ENCODE results near the gene COL15A1.

COL15A1 gene

GRCh38 chr9:98922721-98923435, 20.8 kb upstream of the COL15A1 start:
- H3K27ac ChIP-seq (replicated peaks): no peak overlapping the region
- TF ChIP-seq SPI1 (IDR thresholded peaks at IDR 0.05; ENCODE audit: borderline replicate concordance, low read depth) (no peak), GABPA (IDR thresholded peaks at IDR 0.05; ENCODE audit: low read depth) (no peak)
- peaks cover 2% of the 10 kb centered on the region for H3K27me3 ChIP-seq (ENCODE audit: insufficient read depth, poor library complexity, severe bottlenecking)
- DNase-seq (ENCODE audit: low read depth in 1 of 2, low spot score in 1 of 2): no peak
- H3K4me3 ChIP-seq (replicated peaks; ENCODE audit: insufficient read depth, low read length): no peak overlapping the region

DNA sequence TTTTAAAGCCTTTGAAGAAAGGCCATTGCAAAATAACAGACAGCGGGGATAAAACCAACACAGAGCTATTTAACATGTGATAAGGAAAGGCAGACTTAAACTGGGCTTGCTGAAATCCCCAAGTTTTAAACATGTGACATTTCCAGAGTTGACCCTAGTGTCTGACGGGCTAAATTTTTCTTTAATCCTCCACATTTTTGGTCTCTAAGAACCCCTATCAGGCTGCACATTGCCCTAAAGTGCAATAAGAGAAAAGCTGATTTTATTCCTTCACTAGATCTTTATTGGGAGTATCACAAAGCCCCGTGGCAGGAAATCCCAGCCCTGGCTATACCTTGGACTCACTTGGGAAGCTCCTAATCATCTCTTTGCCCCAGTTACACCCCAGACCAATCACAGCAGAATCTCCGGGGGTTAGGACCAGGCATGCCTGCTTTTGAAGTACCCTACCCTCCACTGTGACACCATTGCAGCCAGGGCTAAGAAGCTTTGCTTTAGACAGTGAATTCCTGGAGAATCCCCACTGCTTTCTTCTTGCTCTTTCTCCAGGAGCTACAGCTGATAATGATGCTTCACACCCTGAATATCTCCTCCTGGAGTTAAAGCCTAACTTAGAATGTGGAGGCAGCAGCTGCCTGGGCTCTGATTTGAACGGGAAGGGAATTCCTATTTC, 20.1 kb upstream of the COL15A1 start:
- TF ChIP-seq REST (IDR thresholded peaks at IDR 0.05; ENCODE audit: insufficient replicate concordance, low read depth) (no peak), SPI1 (IDR thresholded peaks at IDR 0.05; ENCODE audit: borderline replicate concordance, low read depth) (no peak), POLR2AphosphoS5 (IDR thresholded peaks at IDR 0.05; ENCODE audit: low read depth) (no peak)
- TF ChIP-seq, protein P1, sequence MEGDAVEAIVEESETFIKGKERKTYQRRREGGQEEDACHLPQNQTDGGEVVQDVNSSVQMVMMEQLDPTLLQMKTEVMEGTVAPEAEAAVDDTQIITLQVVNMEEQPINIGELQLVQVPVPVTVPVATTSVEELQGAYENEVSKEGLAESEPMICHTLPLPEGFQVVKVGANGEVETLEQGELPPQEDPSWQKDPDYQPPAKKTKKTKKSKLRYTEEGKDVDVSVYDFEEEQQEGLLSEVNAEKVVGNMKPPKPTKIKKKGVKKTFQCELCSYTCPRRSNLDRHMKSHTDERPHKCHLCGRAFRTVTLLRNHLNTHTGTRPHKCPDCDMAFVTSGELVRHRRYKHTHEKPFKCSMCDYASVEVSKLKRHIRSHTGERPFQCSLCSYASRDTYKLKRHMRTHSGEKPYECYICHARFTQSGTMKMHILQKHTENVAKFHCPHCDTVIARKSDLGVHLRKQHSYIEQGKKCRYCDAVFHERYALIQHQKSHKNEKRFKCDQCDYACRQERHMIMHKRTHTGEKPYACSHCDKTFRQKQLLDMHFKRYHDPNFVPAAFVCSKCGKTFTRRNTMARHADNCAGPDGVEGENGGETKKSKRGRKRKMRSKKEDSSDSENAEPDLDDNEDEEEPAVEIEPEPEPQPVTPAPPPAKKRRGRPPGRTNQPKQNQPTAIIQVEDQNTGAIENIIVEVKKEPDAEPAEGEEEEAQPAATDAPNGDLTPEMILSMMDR (IDR thresholded peaks at IDR 0.05; ENCODE audit: insufficient read depth, low read length): no peak
- Histone ChIP-seq H3K27ac (replicated peaks) (no peak overlapping the region), H3K4me3 (replicated peaks; ENCODE audit: insufficient read depth, low read length) (no peak overlapping the region), H3K27me3 (ENCODE audit: insufficient read depth, poor library complexity, severe bottlenecking) (peaks cover 2% of the 10 kb centered on the region)
- DNase-seq (ENCODE audit: low read depth in 1 of 2, low spot score in 1 of 2): no peak

DNA sequence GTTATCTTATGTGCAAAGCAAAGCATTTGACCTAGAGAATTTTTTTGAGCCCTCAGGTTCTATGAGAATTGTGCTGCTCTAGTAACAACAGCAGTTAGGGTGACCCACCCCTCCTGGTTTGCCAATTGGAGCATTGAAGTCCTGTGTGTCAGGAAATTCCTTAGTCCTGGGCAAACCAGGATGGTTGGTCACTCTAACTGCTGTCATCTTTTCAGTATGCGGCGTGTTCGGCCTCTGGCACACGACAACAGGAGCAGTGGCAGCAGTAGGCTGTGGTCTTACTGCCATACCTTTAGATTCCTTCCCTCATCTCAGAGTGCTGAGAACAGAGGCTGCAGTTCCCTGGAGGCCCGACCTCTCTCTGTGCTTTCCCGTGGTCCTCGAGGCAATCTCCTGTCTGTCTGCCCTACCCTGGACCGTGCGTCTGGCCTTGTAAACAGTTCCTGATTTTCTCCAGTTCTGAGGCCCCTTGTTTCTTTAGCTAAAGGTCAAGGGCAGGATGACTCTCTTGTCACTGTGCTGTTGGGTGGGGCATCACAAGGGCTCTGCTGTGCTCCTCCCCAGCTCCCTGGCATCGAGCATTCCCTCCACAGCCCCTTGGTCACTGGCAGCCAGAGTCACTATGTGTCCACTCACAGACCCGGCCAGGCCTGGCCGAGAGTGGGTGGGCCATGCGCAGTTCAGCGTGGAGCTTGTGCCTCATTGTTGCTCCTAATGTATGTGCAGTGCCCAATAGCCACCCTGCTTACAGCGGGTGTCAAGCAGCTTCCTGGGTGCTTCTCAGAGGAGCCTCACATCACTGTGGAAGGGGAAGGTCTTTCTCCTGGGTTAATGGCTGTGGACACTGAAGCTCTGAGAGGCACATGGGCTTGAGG, 18.5 kb upstream of the COL15A1 start:
- peaks cover 5% of the 10 kb centered on the region for H3K27me3 ChIP-seq (ENCODE audit: insufficient read depth, poor library complexity, severe bottlenecking)
- H3K4me3 ChIP-seq (replicated peaks; ENCODE audit: insufficient read depth, low read length): no peak overlapping the region
- no peak for TF ChIP-seq GABPA (IDR thresholded peaks at IDR 0.05; ENCODE audit: low read depth)
- no peak for TF ChIP-seq REST (IDR thresholded peaks at IDR 0.05; ENCODE audit: insufficient replicate concordance, low read depth)
- TF ChIP-seq, protein P1 (IDR thresholded peaks at IDR 0.05; ENCODE audit: insufficient read depth, low read length): no peak
- TF ChIP-seq POLR2AphosphoS5 (IDR thresholded peaks at IDR 0.05; ENCODE audit: low read depth): no peak
- TF ChIP-seq SPI1 (IDR thresholded peaks at IDR 0.05; ENCODE audit: borderline replicate concordance, low read depth): no peak
- no peak for DNase-seq (ENCODE audit: low read depth in 1 of 2, low spot score in 1 of 2)
- no peak overlapping the region for H3K27ac ChIP-seq (replicated peaks)

DNA sequence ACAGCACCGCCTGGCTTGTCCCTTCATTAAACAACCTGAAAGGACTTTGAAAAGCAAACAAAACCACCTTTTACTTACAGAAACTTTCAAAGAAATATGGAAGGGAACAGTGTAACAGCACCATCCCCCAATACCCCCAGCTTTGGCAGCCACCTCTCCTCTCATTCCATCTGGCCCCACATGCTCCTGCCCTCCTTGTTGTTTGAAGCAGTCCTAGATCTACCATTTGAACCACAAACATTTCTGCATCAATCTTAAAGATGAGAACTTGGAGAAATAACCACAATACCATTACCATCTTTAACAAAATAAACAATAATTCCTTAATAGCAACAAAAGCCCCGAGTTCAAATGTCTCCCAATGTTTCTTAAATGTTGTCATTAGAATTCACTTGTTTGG, 17.8 kb upstream of the COL15A1 start:
- Histone ChIP-seq H3K27ac (replicated peaks) (no peak overlapping the region), H3K4me3 (replicated peaks; ENCODE audit: insufficient read depth, low read length) (no peak overlapping the region), H3K27me3 (ENCODE audit: insufficient read depth, poor library complexity, severe bottlenecking) (peaks cover 5% of the 10 kb centered on the region)
- TF ChIP-seq POLR2AphosphoS5 (IDR thresholded peaks at IDR 0.05; ENCODE audit: low read depth) (no peak), GABPA (IDR thresholded peaks at IDR 0.05; ENCODE audit: low read depth) (no peak), REST (IDR thresholded peaks at IDR 0.05; ENCODE audit: insufficient replicate concordance, low read depth) (no peak), SPI1 (IDR thresholded peaks at IDR 0.05; ENCODE audit: borderline replicate concordance, low read depth) (no peak)
- TF ChIP-seq, protein P1 (IDR thresholded peaks at IDR 0.05; ENCODE audit: insufficient read depth, low read length): no peak
- DNase-seq (ENCODE audit: low read depth in 1 of 2, low spot score in 1 of 2): no peak
